Measurements from ENCODE around the gene UGT3A1. TPM values are rescaled to one million over a fixed set of nuclear protein-coding genes. Genes with fewer than 3 reads are reported as not detected.

The UGT3A1 gene
- not detected in 2 replicates for total RNA-seq (2013; cell fraction: nucleolus; rRNA removed)
- total RNA-seq (2014; rRNA removed) (not detected in 2 replicates), total RNA-seq (2014; rRNA removed; fragmentation: Illumina TruSeq; extraction: Trizol) (not detected in 2 replicates), total RNA-seq (2021) (not detected in 2 replicates), polyA plus RNA-seq (2011; rRNA removed) (not detected in 2 replicates), polyA plus RNA-seq (2014; fragmentation: Illumina TruSeq; extraction: Trizol) (not detected in 2 replicates), polyA plus RNA-seq (2014; fragmentation: Nextera tagmentation; extraction: Ambion mirVana) (not detected), polyA plus RNA-seq (2014; rRNA removed) (not detected in 2 replicates), polyA plus RNA-seq (2016; fragmentation: Nextera tagmentation; extraction: Ambion mirVana) (not detected), polyA minus RNA-seq (2011; rRNA and poly(A)+ RNA removed) (not detected in 2 replicates), Bru-seq, nascent RNA (percentile 4 among the genes with signal in this experiment), BruChase-seq, experiment 1, labeled RNA remaining after a 6-hour chase (percentile 2 among the genes with signal in this experiment), BruChase-seq, experiment 2, labeled RNA remaining after a 2-hour chase (percentile 2 among the genes with signal in this experiment)
- not detected for polyA plus RNA-seq (2011; ENCODE audit: low read depth)
- polyA plus RNA-seq (2011; cell fraction: cytosol; rRNA removed) = not detected in 2 replicates
- not detected in 2 replicates for polyA plus RNA-seq (2011; cell fraction: nucleus; rRNA removed)
- polyA plus RNA-seq (2012) = not detected in 2 replicates
- polyA minus RNA-seq (2011; cell fraction: cytosol; rRNA and poly(A)+ RNA removed) = not detected in 2 replicates
- polyA minus RNA-seq (2011; cell fraction: nucleus; rRNA and poly(A)+ RNA removed) = not detected in 2 replicates
- long read RNA-seq, experiment 1 = 0 reads
- long read RNA-seq, experiment 2 = 0 reads

GRCh38 chr5:35990941-35991611 is at the start of gene UGT3A1:
Gene UGT3A1, minus strand, starts transcription at chr5:35991390. Its CDS starts 150 bp downstream, at chr5:35991240.
- CTCF ChIA-PET = no interaction called here

GRCh38 chr5:36035696-36036095 is 44.5 kb upstream of the UGT3A1 start:
- ChIA-PET CTCF (no interaction called here), POLR2A (no interaction called here), RAD21 (ENCODE audit: unreplicated experiment) (no interaction called here), SMC1A (ENCODE audit: uncharacterized antibody, unreplicated experiment) (no interaction called here)
- ATAC-seq (no peak), FAIRE-seq (no peak), DNase-seq (ENCODE audit: low read depth, low spot score) (no peak)
- H3K4me3 ChIP-seq = no peak overlapping the region
- intact Hi-C loops (cut with micrococcal nuclease; ENCODE audit: unreplicated experiment) = no loop called here
- H3K36me3 ChIP-seq (ENCODE audit: control insufficient read depth in 2 of 2, insufficient read depth in 2 of 2, low read length in 1 of 2) = no peaks in the 10 kb centered on the region
- no peak overlapping the region for H3K27ac ChIP-seq (ENCODE audit: control insufficient read depth, insufficient read depth)
- H3K79me2 ChIP-seq (ENCODE audit: control insufficient read depth, insufficient read depth, low read length) = no peaks in the 10 kb centered on the region
- no peak overlapping the region for H2AFZ ChIP-seq (ENCODE audit: control insufficient read depth, low read depth, low read length)
- H3K9me3 ChIP-seq (replicated peaks; ENCODE audit: control insufficient read depth, insufficient read depth, low read length) = no peaks in the 10 kb centered on the region
- BruUV-seq (replicated peaks) = no TSS peak
- TF ChIP-seq E4F1 (IDR thresholded peaks at IDR 0.05; ENCODE audit: borderline replicate concordance, partially characterized antibody) = no peak
- no peak for TF ChIP-seq TCF3 (IDR thresholded peaks at IDR 0.05; ENCODE audit: borderline replicate concordance, insufficient read depth, low read depth, low read length)
- H3K4me2 ChIP-seq (ENCODE audit: control insufficient read depth, insufficient read depth) = no peak overlapping the region
- H4K20me1 ChIP-seq (ENCODE audit: control insufficient read depth, insufficient read depth) = no peaks in the 10 kb centered on the region
- in situ Hi-C loops (cut with MboI) = no loop called here
- H3K4me1 ChIP-seq (ENCODE audit: control insufficient read depth, insufficient read depth, low read length) = no peaks in the 10 kb centered on the region
- WGBS (ENCODE audit: insufficient coverage, insufficient replicate concordance, low lambda C conversion rate, missing lambda C conversion rate) = 62% methylated on average over 13 of the region's 13 CpGs
- H3K27me3 ChIP-seq (replicated peaks in 1 of 2; ENCODE audit: control insufficient read depth in 2 of 2, insufficient read depth in 2 of 2, low read length in 1 of 2) = no peaks in the 10 kb centered on the region; a peak in 1 of 4 replicates
- no peak overlapping the region for H3K9ac ChIP-seq (ENCODE audit: control insufficient read depth, insufficient read depth, low read length)

More at GRCh38 chr5:35990941-35991611, at the start of gene UGT3A1:
- no peak within 1 kb of the TSS for H3K4me3 ChIP-seq
- H2AFZ ChIP-seq (ENCODE audit: control insufficient read depth, low read depth, low read length) = no peak within 1 kb of the TSS
- ATAC-seq (no peak), FAIRE-seq (no peak), DNase-seq (ENCODE audit: low read depth, low spot score) (no peak)
- intact Hi-C loops (cut with micrococcal nuclease; ENCODE audit: unreplicated experiment) (no loop called here), in situ Hi-C loops (cut with MboI) (no loop called here)
- no TSS peak for BruUV-seq (replicated peaks)
- H4K20me1 ChIP-seq (ENCODE audit: control insufficient read depth, insufficient read depth) = no peaks in the 10 kb centered on the region
- TF ChIP-seq MTA3 (IDR thresholded peaks at IDR 0.05; ENCODE audit: borderline replicate concordance, low read length) (no peak), BHLHE40 (IDR thresholded peaks at IDR 0.05; ENCODE audit: borderline replicate concordance in 1 of 2, low read depth in 2 of 2, low read length in 1 of 2) (no peak)
- H3K4me1 ChIP-seq (ENCODE audit: control insufficient read depth, insufficient read depth, low read length) = no peaks in the 10 kb centered on the region
- no peaks in the 10 kb centered on the region; a peak in 1 of 4 replicates for H3K27me3 ChIP-seq (replicated peaks in 1 of 2; ENCODE audit: control insufficient read depth in 2 of 2, insufficient read depth in 2 of 2, low read length in 1 of 2)
- H3K36me3 ChIP-seq (ENCODE audit: control insufficient read depth in 2 of 2, insufficient read depth in 2 of 2, low read length in 1 of 2) = no peaks in the 10 kb centered on the region
- SMC1A ChIA-PET (ENCODE audit: uncharacterized antibody, unreplicated experiment) = interaction anchor here (1.0 kb wide), 1 partner anchor 34 kb away, joined by 3 read pairs; no protein-coding TSS in a partner anchor
- POLR2A ChIA-PET = no interaction called here
- no peak within 1 kb of the TSS for H3K27ac ChIP-seq (ENCODE audit: control insufficient read depth, insufficient read depth)
- H3K9me3 ChIP-seq (replicated peaks; ENCODE audit: control insufficient read depth, insufficient read depth, low read length) = no peaks in the 10 kb centered on the region
- H3K4me2 ChIP-seq (ENCODE audit: control insufficient read depth, insufficient read depth) = no peak within 1 kb of the TSS
- WGBS (ENCODE audit: insufficient coverage, insufficient replicate concordance, low lambda C conversion rate, missing lambda C conversion rate) = 44% methylated on average over 25 of the region's 25 CpGs
- RAD21 ChIA-PET (ENCODE audit: unreplicated experiment) = no interaction called here
- H3K9ac ChIP-seq (ENCODE audit: control insufficient read depth, insufficient read depth, low read length) = no peak within 1 kb of the TSS
- no peaks in the 10 kb centered on the region for H3K79me2 ChIP-seq (ENCODE audit: control insufficient read depth, insufficient read depth, low read length)
